Skeletal muscle satellite cell (primary cell): ENCODE data around the gene NCOA5.

Experiments
- H3K27me3 ChIP-seq: 2 replicates; pipeline ENCODE4 v1.7.0; 2013; ENCODE audit warnings: low read length; ENCODE audit not compliant: control insufficient read depth, insufficient read depth
- H3K36me3 ChIP-seq: 2 replicates; pipeline ENCODE4 v1.7.0; 2013; ENCODE audit warnings: mild to moderate bottlenecking, control low read depth, low read length; ENCODE audit not compliant: insufficient read depth
- H3K4me1 ChIP-seq: 2 replicates; pipeline ENCODE4 v1.7.0; 2013; ENCODE audit warnings: low read length; ENCODE audit not compliant: control insufficient read depth, insufficient read depth
- H3K4me2 ChIP-seq: 2 replicates; pipeline ENCODE4 v1.7.0; 2013; ENCODE audit warnings: mild to moderate bottlenecking, low read length
- H3K4me3 ChIP-seq: 2 replicates; pipeline ENCODE4 v1.7.0; 2013; ENCODE audit warnings: low read length
- H3K9ac ChIP-seq: 2 replicates; pipeline ENCODE4 v1.7.0; 2013; ENCODE audit warnings: mild to moderate bottlenecking, low read depth, low read length, moderate library complexity
- H3K9me3 ChIP-seq: replicated peaks from 2 replicates; pipeline ENCODE4 v1.7.0; 2013; ENCODE audit warnings: mild to moderate bottlenecking, control low read depth, low read length

NCOA5 gene

DNA sequence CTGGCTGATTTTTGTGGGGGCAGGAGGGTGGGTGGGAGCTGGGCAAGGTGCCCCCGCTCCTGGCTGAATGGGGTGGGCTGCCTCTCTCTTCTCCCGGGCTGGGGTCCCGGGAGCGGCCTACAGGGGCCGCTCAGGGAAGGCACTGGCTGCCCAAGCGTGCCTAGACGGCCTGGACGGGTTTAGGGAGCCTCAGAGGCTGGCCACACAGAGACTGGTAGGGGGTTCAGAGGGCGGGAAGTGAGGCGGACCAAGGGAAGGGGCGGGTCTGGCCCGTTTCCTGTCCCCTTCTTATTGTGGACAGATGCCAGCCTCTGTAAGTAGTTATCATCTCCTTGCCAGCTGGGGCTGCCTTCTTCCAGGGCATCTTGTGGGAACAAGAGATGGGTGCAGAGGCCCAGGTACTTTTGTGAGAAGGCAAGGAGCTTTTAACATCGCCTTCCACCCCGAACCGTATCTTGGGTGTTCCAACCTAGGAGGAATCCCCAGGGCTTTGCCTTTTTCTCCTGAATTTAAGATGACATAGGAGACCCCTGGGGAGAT lies 28.8 kb upstream of the NCOA5 start:
- no peak overlapping the region for H3K9ac ChIP-seq
- H3K27me3 ChIP-seq = peaks cover 60% of the 10 kb centered on the region
- H3K36me3 ChIP-seq = no peaks in the 10 kb centered on the region
- H3K4me2 ChIP-seq = peak overlapping the region; percentile 86
- H3K9me3 ChIP-seq = no peaks in the 10 kb centered on the region
- peak overlapping the region; percentile 64 for H3K4me3 ChIP-seq
- peaks cover 11% of the 10 kb centered on the region for H3K4me1 ChIP-seq

DNA sequence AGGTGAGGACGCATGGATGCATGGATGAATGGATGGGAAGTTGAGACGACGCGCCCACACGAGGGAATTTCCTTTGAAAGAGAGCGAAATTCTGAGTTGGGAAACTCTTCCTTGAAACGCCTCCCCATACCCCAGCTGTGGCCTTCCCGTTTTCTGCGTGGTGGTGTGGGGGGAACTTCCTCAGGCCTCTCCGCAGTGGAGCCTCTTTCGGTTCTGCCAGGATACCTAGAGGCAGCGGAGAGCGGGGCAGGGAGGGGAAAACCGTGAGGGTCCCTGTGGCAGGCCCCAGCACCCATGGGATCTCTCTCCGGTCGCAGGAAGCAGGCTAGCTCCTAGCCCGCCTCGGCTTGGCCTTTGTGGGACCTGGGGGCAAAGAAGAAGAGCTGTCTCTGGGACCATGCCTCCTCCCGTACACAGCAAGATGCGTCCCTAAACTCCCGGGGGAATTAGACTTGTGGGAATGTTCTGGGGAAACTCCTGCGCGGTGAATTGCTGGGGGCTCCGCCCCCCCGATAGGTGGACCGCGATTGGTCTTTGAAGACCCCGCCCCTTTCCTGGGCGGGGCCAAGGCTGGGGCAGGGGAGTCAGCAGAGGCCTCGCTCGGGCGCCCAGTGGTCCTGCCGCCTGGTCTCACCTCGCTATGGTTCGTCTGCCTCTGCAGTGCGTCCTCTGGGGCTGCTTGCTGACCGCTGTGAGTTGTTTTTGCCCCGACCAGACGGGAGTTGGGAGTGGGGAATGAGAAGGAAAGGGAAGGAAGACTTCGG lies 28.1 kb upstream of the NCOA5 start, which contains the start of gene CD40:
TSS of gene CD40 (plus strand) at position 611 of the 764 bp plus-strand sequence. CDS start at position 641, 30 bp downstream.
- H3K9me3 ChIP-seq = no peaks in the 10 kb centered on the region
- no peak within 1 kb of the TSS for H3K9ac ChIP-seq
- H3K27me3 ChIP-seq = peaks cover 59% of the 10 kb centered on the region
- H3K36me3 ChIP-seq = no peaks in the 10 kb centered on the region
- peak within 1 kb of the TSS; percentile 86 for H3K4me2 ChIP-seq
- peaks cover 11% of the 10 kb centered on the region for H3K4me1 ChIP-seq
- H3K4me3 ChIP-seq = peak within 1 kb of the TSS; percentile 64

DNA sequence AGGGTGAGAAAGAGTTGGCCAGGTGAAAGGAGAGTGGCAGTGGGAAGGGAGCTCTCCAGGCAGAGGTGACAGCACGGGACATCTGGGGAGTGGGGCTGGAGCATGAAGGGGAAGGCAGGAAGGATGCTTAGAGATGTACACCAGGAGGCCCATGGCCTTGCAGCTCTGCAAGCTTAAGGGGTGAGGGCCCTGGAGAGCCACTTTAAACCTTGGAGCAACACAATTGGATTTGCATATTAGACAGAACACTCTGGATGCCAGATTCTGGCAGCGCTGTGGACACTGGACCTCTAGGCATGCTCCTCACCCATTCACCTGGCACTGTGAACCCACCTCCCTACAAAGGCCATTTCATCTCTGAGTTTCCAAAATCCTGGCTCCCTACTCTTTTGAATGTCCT lies 24.7 kb upstream of the NCOA5 start:
- Histone ChIP-seq H3K36me3 (no peaks in the 10 kb centered on the region), H3K27me3 (peaks cover 61% of the 10 kb centered on the region), H3K9ac (no peak overlapping the region)

DNA sequence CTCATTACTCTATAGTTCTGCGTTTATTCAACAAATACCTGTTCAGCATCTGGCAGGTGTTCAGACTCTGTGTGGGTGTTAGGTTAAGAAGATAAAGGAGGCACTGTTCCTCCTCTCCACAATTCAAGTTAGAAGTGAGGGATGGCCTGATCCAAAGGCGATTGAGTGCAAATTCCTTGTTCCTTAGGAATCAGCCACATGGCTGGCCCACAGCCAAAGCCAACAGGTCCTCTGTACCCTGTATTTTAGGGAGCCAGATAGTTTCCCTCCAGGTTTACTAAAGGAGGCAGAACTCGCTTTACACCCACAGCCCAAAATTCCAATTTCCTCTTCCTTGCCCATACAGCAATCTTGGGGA lies 23.3 kb upstream of the NCOA5 start:
- no peaks in the 10 kb centered on the region for H3K36me3 ChIP-seq
- peaks cover 63% of the 10 kb centered on the region for H3K27me3 ChIP-seq
- H3K4me2 ChIP-seq = no peak overlapping the region
- peaks cover 6% of the 10 kb centered on the region for H3K4me1 ChIP-seq
- no peak overlapping the region for H3K4me3 ChIP-seq
- H3K9ac ChIP-seq = no peak overlapping the region
- no peaks in the 10 kb centered on the region for H3K9me3 ChIP-seq

More for the DNA sequence above, 24.7 kb upstream of the NCOA5 start:
- Histone ChIP-seq H3K4me3 (no peak overlapping the region), H3K4me2 (no peak overlapping the region), H3K4me1 (peaks cover 6% of the 10 kb centered on the region), H3K9me3 (no peaks in the 10 kb centered on the region)

DNA sequence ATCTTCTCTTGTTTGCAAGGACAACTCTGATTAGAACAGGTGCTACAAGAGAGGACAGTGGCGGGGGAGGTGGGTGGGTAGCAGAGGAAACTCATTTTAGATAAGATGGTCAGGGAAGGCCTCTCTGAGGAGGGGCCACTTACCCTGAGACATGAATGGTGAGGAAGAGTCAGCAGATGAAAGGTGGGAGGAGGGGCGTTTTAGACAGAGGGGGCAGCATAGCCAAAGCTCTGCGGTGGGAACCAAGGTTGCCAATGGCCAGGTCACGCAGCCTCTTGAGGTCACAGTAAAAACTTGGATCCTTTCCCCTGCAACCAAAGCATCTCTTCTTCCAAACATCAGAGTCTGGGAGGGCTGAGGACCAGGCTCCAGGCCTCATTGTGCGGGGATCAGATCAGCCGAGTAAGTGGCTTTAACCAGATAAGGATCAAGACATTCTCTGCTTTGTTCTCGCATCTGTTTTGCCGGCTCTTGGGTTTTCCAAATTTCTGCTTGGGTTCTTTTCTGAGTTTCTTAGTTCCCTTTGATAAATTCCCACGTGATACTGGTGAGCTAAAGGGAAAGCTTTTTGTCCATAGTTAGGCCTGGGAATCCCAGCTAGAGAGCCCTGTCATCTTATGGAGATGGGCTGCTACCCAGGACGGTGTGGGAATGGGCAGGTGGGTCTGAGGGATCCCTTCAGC lies 22.8 kb upstream of the NCOA5 start:
- Histone ChIP-seq H3K4me3 (no peak overlapping the region), H3K36me3 (no peaks in the 10 kb centered on the region), H3K4me2 (no peak overlapping the region), H3K9ac (no peak overlapping the region), H3K9me3 (no peaks in the 10 kb centered on the region), H3K27me3 (peaks cover 59% of the 10 kb centered on the region), H3K4me1 (peaks cover 1% of the 10 kb centered on the region)

DNA sequence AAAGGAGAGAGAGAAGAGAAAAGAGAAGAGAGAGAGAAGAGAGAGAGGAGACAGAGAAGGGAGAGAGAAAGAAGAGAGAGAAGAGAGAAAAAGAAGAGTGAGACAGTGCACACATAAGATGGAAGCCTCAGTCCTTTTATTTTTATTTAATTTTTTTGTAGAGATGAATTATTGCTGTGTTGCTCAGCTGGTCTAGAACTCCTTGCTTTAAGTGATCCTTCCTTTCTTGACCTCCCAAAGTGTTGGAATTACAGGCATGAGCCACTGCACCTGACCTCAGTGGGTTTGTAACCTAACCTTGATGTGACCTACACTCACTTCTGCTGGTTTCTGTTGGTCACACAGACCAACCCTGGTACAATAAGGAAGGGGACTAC lies 22.1 kb upstream of the NCOA5 start:
- no peak overlapping the region for H3K9ac ChIP-seq
- peaks cover 58% of the 10 kb centered on the region for H3K27me3 ChIP-seq
- no peak overlapping the region for H3K4me3 ChIP-seq
- no peak overlapping the region for H3K4me2 ChIP-seq
- H3K36me3 ChIP-seq = no peaks in the 10 kb centered on the region
- H3K9me3 ChIP-seq = no peaks in the 10 kb centered on the region
- no peaks in the 10 kb centered on the region for H3K4me1 ChIP-seq

DNA sequence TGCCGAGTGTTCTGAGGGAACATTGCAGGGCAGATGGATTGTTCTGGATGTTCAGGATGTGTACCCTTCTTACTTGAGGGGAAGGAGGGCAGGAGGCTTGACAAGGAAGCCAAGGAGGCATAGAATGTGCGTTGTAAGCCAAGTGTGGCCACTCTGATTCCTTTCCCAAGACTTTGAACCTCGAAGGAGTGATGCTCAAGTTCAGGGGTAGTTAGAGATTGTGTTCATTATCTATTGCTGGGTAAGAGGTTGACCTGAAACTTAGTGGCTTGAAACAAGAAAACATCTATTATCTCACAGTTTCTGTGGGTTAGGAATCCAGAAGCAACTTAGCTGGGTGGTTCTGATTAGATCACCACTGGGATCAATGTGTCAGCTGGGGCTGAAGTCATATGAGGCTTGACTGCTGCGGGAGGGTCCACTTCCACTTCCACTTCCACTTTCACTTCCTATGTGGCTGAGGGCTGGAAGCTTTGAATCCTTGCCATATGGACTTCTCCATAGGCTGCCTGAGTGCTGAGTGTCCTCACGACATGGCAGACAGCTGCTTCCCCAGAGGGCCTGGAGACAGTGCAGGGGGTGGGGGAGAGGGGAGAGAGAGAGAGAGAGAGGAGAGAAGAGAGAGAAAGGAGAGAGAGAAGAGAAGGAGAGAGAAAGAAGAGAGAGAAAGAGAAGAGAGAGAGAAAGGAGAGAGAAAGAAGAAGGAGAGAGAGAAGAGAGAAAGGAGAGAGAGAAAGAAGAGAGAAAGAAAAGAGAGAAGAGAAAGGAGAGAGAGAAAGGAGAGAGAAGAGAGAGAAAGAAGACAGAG lies 21.5 kb upstream of the NCOA5 start:
- H3K36me3 ChIP-seq = no peaks in the 10 kb centered on the region
- H3K9me3 ChIP-seq = no peaks in the 10 kb centered on the region
- peaks cover 58% of the 10 kb centered on the region for H3K27me3 ChIP-seq
- no peak overlapping the region for H3K9ac ChIP-seq
- H3K4me3 ChIP-seq = no peak overlapping the region
- H3K4me2 ChIP-seq = no peak overlapping the region
- no peaks in the 10 kb centered on the region for H3K4me1 ChIP-seq

DNA sequence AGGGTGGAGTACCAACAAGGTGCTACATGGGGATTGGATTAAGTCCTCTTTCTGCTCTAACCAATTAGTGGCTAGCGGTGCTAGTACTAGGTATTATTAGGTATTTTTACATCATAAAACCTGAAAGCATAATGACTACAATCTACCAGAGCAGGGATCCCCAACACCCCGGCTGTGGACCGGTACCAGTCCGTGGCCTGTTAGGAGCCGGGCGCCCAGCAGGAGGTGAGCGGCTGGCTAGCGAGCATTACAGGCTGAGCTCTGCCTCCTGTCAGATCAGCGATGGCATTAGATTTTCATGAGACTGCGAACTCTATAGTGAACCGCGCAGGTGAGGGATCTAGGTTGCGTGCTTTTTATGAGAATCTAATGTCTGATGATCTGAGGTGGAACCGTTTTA lies 19.2 kb upstream of the NCOA5 start:
- no peak overlapping the region for H3K9ac ChIP-seq
- no peak overlapping the region for H3K4me3 ChIP-seq
- no peaks in the 10 kb centered on the region for H3K36me3 ChIP-seq
- no peak overlapping the region for H3K4me2 ChIP-seq
- peaks cover 43% of the 10 kb centered on the region for H3K27me3 ChIP-seq
- H3K9me3 ChIP-seq = no peaks in the 10 kb centered on the region
- no peaks in the 10 kb centered on the region for H3K4me1 ChIP-seq

DNA sequence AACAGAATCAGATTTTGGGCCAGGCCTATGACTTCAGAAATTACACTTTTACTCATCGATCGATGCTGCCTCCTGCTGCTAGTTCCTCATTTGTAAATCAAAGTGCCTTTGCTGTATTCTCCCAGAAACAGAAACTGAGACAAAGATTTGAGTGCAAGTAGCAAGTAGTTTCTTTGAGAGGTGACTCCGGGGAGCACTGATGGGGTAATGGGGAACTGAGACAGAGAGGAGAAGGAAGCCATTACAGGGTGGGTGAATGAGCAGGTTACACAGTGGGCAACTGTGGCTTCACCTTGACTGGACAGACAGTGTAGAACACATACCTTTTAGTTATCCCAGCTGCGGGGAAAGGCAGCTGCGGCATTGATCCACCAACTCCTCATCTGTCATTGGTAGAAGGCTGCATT lies 18.7 kb upstream of the NCOA5 start:
- Histone ChIP-seq H3K4me2 (no peak overlapping the region), H3K9ac (no peak overlapping the region)

DNA sequence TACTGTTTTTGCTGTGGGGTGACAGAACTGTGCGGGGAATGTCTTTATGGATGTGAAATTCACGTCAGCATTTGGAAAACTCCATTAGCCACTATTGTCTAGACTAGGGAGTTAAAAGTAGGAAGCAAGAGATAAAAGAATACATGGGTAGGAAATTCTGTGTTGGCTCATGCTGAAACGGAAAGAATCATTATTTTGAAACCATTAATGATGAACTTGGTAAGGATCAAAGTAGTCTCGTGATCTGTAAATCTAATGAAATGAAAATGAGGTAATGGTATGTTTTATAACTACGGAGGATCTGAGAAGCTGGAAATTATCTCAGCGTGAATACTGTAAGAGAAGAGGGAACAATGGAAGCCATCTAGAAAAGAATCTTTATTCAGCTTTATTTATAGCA lies 17.3 kb upstream of the NCOA5 start:
- no peak overlapping the region for H3K4me2 ChIP-seq
- no peak overlapping the region for H3K4me3 ChIP-seq
- H3K9me3 ChIP-seq = no peaks in the 10 kb centered on the region
- H3K4me1 ChIP-seq = no peaks in the 10 kb centered on the region
- H3K9ac ChIP-seq = no peak overlapping the region
- H3K27me3 ChIP-seq = peaks cover 40% of the 10 kb centered on the region
- H3K36me3 ChIP-seq = no peaks in the 10 kb centered on the region

More for the DNA sequence above, 18.7 kb upstream of the NCOA5 start:
- Histone ChIP-seq H3K9me3 (no peaks in the 10 kb centered on the region), H3K27me3 (peaks cover 37% of the 10 kb centered on the region), H3K4me1 (no peaks in the 10 kb centered on the region), H3K36me3 (no peaks in the 10 kb centered on the region), H3K4me3 (no peak overlapping the region)

DNA sequence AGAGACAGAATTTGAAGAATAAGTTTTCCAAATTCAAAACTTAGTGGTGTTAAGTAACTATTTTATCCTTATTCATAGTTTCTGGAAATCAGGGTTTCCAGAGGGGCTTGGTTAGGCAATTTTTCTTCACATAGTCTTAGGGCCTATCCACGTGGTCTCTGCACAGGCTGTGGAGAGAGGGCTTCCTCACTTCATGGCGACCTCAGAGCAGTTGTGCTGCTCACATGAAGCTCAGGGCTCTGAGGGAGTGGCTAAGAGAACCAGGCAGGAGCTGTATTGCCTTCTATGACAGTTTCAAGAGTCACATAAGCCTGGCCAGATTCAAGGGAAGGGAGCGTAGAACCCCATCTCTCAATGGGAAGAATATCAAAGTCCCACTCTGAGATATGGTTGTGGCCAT lies 14.5 kb upstream of the NCOA5 start:
- H3K36me3 ChIP-seq = no peaks in the 10 kb centered on the region
- no peaks in the 10 kb centered on the region for H3K9me3 ChIP-seq
- H3K4me2 ChIP-seq = no peak overlapping the region
- no peak overlapping the region for H3K9ac ChIP-seq
- no peaks in the 10 kb centered on the region for H3K4me1 ChIP-seq
- no peak overlapping the region for H3K4me3 ChIP-seq
- H3K27me3 ChIP-seq = peaks cover 43% of the 10 kb centered on the region
